ENCODE results near the gene ZNF639.

Gene ZNF639

DNA sequence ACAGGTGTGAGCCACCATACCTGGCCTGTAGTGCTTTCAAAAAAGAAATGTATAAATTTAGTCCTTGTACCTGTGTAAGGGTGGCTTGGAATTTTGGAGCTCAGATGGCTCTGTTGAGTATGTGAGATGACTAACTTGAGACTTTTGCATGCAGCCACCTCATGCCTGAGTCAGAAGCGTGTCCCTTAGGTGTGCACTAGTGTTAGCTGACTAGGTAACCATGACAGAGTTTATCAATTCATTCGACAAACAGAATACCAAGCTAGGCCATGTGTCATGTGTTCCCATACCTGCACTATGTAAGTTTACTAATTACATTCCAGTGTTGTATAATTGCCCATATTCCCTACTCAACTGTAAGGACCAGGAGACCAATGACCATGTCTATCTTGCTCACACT lies 4.0 kb upstream of the ZNF639 start:
- no peak for DNase-seq

- no peak for DNase-seq
These were observed 1.1 kb upstream of the ZNF639 start for GRCh38 chr3:179321668-179322285.

GRCh38 chr3:179323197-179324110 lies 623 bp downstream of the ZNF639 start:
- peak; percentile 68 for DNase-seq

DNA sequence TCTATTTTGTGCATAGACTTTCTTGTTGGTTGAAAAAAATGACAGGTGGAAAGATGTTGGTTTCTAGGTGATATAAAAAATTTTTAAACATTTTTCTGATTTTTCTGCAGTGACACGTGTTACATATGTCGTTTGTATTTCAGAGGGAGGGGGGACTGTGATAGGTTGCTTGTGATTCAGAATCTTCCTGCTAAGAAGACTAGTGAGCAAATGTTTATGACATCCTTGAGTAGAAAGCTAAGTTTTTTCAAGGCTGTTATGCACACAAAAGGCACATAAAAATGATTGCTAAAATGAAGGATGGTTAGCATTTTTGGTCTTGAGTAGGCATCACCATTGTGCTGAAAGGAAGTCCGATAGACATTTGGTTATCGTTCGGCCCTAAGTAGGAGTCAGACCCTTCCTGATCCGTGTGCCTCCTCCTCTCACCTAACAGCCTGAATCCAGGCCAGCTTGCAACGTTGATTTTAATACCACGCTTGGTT lies 1.5 kb downstream of the ZNF639 start:
- no peak for DNase-seq

DNA sequence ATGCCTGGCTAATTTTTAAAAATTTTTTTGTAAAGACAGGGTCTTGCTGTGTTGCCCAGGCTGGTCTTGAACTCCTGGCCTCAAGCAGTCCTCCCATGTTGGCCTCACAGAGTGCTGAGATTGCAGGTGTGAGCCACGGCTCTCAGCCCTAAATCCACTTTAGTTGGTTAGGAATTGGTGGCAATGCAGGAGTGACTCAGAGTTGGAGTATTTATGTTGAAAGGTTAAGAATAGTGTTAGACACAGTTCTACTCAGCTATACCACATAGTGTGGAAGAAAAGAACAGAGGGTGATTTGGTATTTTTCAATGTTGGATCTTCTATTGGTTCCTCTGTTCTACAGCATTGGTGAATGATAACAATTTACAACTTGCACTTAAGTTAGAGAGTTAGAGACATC lies 7.6 kb downstream of the ZNF639 start:
- DNase-seq: no peak

GRCh38 chr3:179332240-179332639 lies 9.4 kb downstream of the ZNF639 start:
- DNase-seq: no peak

- no peak for DNase-seq
These were observed 10.3 kb downstream of the ZNF639 start for GRCh38 chr3:179333084-179333483.

- no peak for DNase-seq
These were observed 13.6 kb downstream of the ZNF639 start for GRCh38 chr3:179336345-179336929.

- DNase-seq: peak; percentile 84
These were observed 24.7 kb downstream of the ZNF639 start, which contains the start of gene MFN1 for GRCh38 chr3:179347345-179348194. Gene MFN1 (plus strand): TSS chr3:179347709. CDS start chr3:179348852, 1,143 bp downstream.

DNA sequence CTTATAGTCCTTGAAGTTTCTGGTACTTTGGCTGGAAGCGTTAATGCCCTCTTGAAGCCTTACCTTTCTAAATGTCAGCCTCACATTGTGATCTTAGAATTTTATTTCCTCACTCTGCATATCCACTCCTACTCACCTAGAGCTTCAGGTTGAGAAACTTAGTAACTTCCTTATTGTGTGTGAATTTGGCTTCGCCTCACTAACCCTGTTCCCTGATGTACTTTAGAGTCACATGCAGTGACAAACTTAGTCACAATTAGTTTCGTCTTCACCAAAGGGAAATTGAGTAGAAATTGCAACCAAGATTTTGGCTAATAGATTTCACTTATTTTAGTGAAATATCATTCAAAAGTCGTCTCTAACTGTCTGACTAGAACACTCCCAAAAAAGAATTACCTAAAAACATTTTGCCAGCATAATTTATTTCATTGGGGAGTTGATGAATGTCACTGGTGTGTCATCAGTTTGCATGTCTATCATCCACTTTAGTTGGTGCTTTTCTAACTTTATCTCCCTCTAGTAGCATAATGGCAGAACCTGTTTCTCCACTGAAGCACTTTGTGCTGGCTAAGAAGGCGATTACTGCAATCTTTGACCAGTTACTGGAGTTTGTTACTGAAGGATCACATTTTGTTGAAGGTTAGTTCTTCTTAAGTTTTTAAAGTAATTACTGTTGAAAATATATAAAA lies 25.6 kb downstream of the ZNF639 start:
- no peak for DNase-seq

DNA sequence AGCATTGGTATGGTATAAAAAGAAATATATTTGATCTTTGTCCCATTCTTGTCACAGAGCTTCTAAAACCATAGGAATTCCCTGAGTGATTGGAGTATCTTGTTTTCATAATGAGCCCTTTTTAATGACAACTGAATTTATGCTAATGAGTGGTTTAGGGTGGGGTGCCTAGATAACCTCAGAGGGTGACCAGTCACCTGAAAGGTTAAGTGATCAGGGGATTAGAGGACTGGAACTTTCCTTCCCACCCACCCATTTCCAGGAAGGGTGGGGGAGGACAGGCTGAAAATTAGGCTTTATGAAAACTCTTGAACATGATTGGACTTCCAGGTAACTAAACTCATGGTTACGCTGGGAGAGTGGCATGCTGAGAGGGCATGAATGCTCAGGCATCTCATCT lies 33.2 kb downstream of the ZNF639 start:
- DNase-seq: no peak

DNA sequence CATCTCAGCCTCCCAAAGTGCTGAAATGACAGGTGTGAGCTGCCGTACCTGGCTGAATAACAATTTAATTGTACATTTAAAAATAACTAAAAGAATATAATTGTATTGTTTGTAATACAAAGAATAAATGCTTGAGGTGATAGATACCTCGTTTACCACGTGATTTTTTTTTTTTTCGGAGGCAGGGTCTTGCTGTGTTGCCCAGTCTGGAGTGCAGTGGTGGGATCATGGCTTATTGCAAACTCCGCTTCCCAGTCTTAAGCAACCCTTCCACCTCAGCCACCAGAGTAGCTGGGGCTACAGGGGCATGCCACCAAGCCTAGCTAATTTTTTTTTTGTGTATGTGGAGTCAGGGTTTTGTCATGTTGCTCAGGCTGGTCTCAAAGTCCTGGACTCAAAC lies 40.5 kb downstream of the ZNF639 start:
- DNase-seq: no peak

DNA sequence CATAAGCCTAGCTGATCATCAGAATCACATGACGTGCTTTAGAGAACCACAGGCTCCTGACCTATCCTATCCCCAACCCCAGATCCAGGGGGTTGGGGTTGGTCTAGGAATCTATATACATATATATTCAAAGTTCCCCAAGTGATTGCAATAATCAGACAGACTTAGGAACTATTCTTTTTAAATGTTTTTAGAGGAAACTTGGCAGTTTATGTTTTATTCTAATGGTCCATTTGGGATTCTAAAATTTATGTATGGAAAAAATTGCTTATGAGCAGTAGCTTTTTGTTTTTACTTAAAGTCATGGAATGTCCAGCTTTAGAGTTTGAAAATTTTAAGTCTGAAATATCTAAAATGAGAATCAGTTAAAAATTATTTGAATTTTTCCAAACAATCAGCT lies 46.8 kb downstream of the ZNF639 start:
- DNase-seq: no peak

DNA sequence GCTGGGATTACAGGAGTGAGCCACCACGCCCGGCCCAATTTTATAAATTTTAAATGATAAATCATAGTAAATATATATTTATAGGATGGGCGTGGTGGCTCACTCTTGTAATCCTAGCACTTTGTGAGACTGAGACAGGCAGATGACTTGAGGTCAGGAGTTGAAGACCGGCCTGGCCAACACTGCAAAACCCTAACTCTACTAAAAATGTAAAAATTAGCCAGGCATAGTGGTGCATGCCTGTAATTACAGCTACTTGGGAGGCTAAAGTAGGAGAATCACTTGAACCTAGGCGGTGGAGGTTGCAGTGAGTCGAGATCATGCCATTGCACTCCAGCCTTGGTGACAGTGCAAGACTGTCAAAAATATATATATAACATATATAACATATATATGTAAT lies 51.1 kb downstream of the ZNF639 start:
- DNase-seq: no peak

DNA sequence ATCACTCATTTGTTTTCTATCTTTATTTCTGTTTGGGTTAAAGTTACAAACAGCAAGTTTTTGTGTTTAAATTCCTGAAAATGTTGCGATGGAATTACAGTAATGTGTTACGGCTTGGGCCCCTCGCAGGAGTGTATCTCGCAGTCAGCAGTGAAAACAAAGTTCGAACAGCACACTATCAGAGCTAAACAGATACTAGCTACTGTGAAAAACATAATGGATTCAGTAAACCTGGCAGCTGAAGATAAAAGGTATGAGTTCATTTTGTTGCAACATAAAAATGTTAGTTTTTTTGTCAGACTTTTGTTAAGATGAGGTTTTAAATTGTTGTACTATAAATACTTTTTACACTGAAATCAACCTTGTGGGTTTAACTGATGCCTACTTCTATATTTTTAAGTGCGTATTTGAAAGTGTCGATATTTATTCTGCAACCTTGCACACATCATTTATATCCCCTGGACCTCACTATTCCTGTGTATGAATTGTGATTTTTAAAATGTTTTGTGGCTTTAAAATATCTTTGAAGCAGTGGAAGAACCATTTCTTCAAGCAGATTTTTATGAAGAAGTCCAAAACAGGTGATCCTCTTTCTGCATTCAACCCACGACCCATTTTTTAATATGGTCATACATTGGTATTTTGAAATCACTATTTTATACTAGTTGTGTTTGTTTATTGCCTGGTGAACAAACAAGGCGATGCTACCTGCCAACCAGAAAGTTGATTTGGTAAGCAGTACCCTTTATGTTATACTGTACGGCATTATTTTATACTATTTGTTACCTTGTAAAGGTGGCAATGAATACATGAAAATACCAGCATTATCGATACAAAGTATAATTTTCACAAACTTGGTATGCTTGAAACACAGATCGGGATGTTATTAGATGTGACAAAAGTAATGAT lies 52.5 kb downstream of the ZNF639 start:
- DNase-seq: no peak

DNA sequence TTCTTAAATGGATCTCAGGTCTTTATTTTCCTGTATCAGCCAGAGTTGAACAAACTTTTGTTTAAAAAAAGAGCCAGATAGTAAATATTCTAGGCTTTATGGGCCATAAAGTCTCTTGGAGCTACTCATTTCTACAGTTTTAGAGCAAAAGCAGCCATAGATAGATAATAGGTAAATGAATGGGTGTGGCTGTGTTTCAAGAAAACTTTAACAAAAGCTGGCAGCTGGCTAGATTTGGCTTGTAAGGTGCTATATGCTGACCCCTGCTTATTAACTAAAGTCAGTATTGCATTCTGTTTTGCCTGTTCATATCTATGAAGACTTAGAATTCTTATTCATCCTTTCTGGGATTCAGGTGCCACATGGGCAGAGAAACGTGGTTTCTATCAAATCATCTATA lies 53.6 kb downstream of the ZNF639 start:
- no peak for DNase-seq
